VCaP (cell line): ENCODE measurements around the gene PARVB.

Experiments used
- H3K27ac ChIP-seq: fragments of 450-650 bp; 2 replicates; pipeline ENCODE4 v1.5.1; 2017
- CTCF ChIP-seq: fragments of 450-650 bp; conservative IDR thresholded peaks from 2 replicates; pipeline ENCODE4 v1.5.1; 2017; ENCODE audit warnings: mild to moderate bottlenecking, moderate library complexity

The PARVB gene

GRCh38 chr22:44143105-44143474 lies 119.0 kb downstream of the PARVB start:
- H3K27ac ChIP-seq = no peak overlapping the region

GRCh38 chr22:44143579-44143978 lies 119.5 kb downstream of the PARVB start:
- no peak for TF ChIP-seq CTCF
- no peak overlapping the region for H3K27ac ChIP-seq

More at GRCh38 chr22:44143105-44143474, 119.0 kb downstream of the PARVB start:
- no peak for TF ChIP-seq CTCF

GRCh38 chr22:44144046-44144569 lies 120.0 kb downstream of the PARVB start:
- no peak overlapping the region for H3K27ac ChIP-seq
- no peak for TF ChIP-seq CTCF

GRCh38 chr22:44145544-44145943 lies 121.4 kb downstream of the PARVB start:
- H3K27ac ChIP-seq = no peak overlapping the region
- TF ChIP-seq CTCF = no peak

GRCh38 chr22:44146088-44146861 lies 122.2 kb downstream of the PARVB start:
- no peak overlapping the region for H3K27ac ChIP-seq
- no peak for TF ChIP-seq CTCF

- no peak overlapping the region for H3K27ac ChIP-seq
- no peak for TF ChIP-seq CTCF
Observed at GRCh38 chr22:44147008-44147645, 123.0 kb downstream of the PARVB start.

- H3K27ac ChIP-seq = no peak overlapping the region
- no peak for TF ChIP-seq CTCF
Observed at GRCh38 chr22:44147821-44148574, 123.9 kb downstream of the PARVB start.
